Prostate gland (tissue), 2 donors: ENCODE results near the gene MYOT.

Experiments
- CTCF ChIP-seq, 4 experiments: fragments of 200-600 bp in 2 of 4; fragments of 450-650 bp in 2 of 4; sonication (generic) in 2 of 4; IDR thresholded peaks; 1 replicate in 3 of 4; 2 replicates in 1 of 4; pipeline ENCODE4 v1.5.1; 2016 to 2019; ENCODE audit warnings: antibody characterized with exemption in 4 of 4, mild to moderate bottlenecking in 2 of 4, moderate library complexity in 2 of 4
- POLR2AphosphoS5 ChIP-seq: sonication (generic); formaldehyde crosslinking; IDR thresholded peaks from one replicate; pipeline ENCODE4 v1.6.1; 2017; ENCODE audit warnings: antibody characterized with exemption

- TF ChIP-seq CTCF (IDR thresholded peaks at IDR 0.05) (no peak), POLR2AphosphoS5 (no peak)
These were observed 44.7 kb upstream of the MYOT start for GRCh38 chr5:137822984-137823383.
